H1 (cell line): ENCODE measurements around the gene SOX15. TPM values are rescaled to one million over a fixed set of nuclear protein-coding genes. Genes with fewer than 3 reads are reported as not detected.

ENCODE experiments used
- CTCF ChIA-PET: fragments of 300-600 bp; sonication (Branson Sonifier 250); formaldehyde crosslinking; loops from one replicate; lab custom pipeline; 2021; ENCODE audit not compliant: partially characterized antibody; lab: Charles Lee
- POLR2A ChIA-PET: fragments of 300-600 bp; sonication (Branson Sonifier 250); formaldehyde crosslinking; loops from one replicate; lab custom pipeline; 2021; ENCODE audit warnings: inconsistent platforms; ENCODE audit not compliant: partially characterized antibody; lab: Charles Lee
- DNase-seq, 2 experiments: peaks; one replicate each; pipeline versions ENCODE4 v3.0.0 to v3.0.0-alpha.2; 2010 to 2022; ENCODE audit warnings: low spot score in 2 of 2, low read depth in 1 of 2, mixed read lengths in 1 of 2
- FAIRE-seq: peaks from 2 replicates; lab custom pipeline; 2011; peaks lifted over from hg19 to GRCh38; lab: Jason Lieb, UNC
- H2AFZ ChIP-seq: 2 replicates; pipeline ENCODE4 v1.8.1; 2012; ENCODE audit warnings: low read length, inconsistent platforms
- H2AK5ac ChIP-seq: 2 replicates; pipeline ENCODE4 v1.6.1; 2013; ENCODE audit warnings: low read depth, low read length
- H2BK120ac ChIP-seq: replicated peaks from 2 replicates; pipeline ENCODE3; 2013; ENCODE audit warnings: low read depth, low read length, inconsistent platforms
- H2BK12ac ChIP-seq: 2 replicates; pipeline ENCODE4 v1.6.1; 2013; ENCODE audit warnings: low read depth, low read length
- H2BK15ac ChIP-seq: 2 replicates; pipeline ENCODE4 v1.6.1; 2013; ENCODE audit warnings: low read length
- H2BK20ac ChIP-seq: 2 replicates; pipeline ENCODE4 v1.6.1; 2013; ENCODE audit warnings: low read length
- H2BK5ac ChIP-seq: 2 replicates; pipeline ENCODE4 v1.6.1; 2013; ENCODE audit warnings: low read depth, low read length
- H3K14ac ChIP-seq: 2 replicates; pipeline ENCODE4 v1.6.1; 2013; ENCODE audit warnings: inconsistent platforms; ENCODE audit not compliant: insufficient read length
- H3K18ac ChIP-seq: 2 replicates; pipeline ENCODE4 v1.6.1; 2013; ENCODE audit warnings: low read length; ENCODE audit errors: extremely low read depth
- H3K23ac ChIP-seq: 2 replicates; pipeline ENCODE4 v1.6.1; 2013; ENCODE audit warnings: inconsistent platforms; ENCODE audit not compliant: insufficient read length
- H3K23me2 ChIP-seq: 2 replicates; pipeline ENCODE4 v1.6.1; 2013; ENCODE audit warnings: low read depth, low read length
- H3K27ac ChIP-seq: 2 replicates; pipeline ENCODE4 v1.6.1; 2011; ENCODE audit warnings: low read depth, low read length, inconsistent platforms
- H3K27me3 ChIP-seq, 4 experiments: replicated peaks in 1 of 4; 1 replicate in 1 of 4; 2 replicates in 3 of 4; pipeline versions ENCODE4 v1.6.1 to v1.8.1; 2011 to 2013; ENCODE audit warnings: low read length in 3 of 4, mild to moderate bottlenecking in 3 of 4, inconsistent platforms in 2 of 4, mixed read lengths in 2 of 4, moderate library complexity in 1 of 4; ENCODE audit not compliant: control insufficient read depth in 3 of 4, insufficient read depth in 3 of 4; ENCODE audit errors: extremely low read depth in 1 of 4
- H3K36me3 ChIP-seq, 4 experiments: 2 replicates each; pipeline versions ENCODE4 v1.6.1 to v1.8.1; 2011 to 2013; ENCODE audit warnings: mild to moderate bottlenecking in 4 of 4, low read length in 3 of 4, moderate library complexity in 2 of 4, control low read depth in 1 of 4, inconsistent platforms in 1 of 4; ENCODE audit not compliant: insufficient read depth in 4 of 4, control insufficient read depth in 2 of 4
- H3K4ac ChIP-seq: replicated peaks from 2 replicates; pipeline ENCODE3; 2013; ENCODE audit warnings: low read length, low read depth, mixed read lengths, inconsistent platforms; ENCODE audit not compliant: insufficient read length
- H3K4me1 ChIP-seq, 4 experiments: replicated peaks in 1 of 4; 1 replicate in 1 of 4; 2 replicates in 3 of 4; pipeline versions ENCODE4 v1.6.1 to v1.8.1; 2011 to 2013; ENCODE audit warnings: low read length in 3 of 4, inconsistent platforms in 2 of 4, mixed read lengths in 1 of 4; ENCODE audit not compliant: insufficient read depth in 4 of 4, control insufficient read depth in 3 of 4
- H3K4me2 ChIP-seq, 2 experiments: 2 replicates each; pipeline versions ENCODE4 v1.6.1 to v1.8.1; 2011 to 2013; ENCODE audit warnings: low read depth in 2 of 2, low read length in 2 of 2, control low read depth in 1 of 2, inconsistent platforms in 1 of 2, mild to moderate bottlenecking in 1 of 2; ENCODE audit not compliant: insufficient read depth in 1 of 2
- H3K4me3 ChIP-seq, 4 experiments: fragments of 200-600, 300-600 bp in 1 of 4; sonication (generic), shearing (Covaris generic), sonication (Bioruptor Twin) in 1 of 4; 2 replicates each; pipeline versions ENCODE4 v1.5.1 to v1.8.1; 2011 to 2016; ENCODE audit warnings: low read length in 4 of 4, low read depth in 3 of 4, control low read depth in 2 of 4, inconsistent platforms in 2 of 4, mild to moderate bottlenecking in 2 of 4, mixed read lengths in 1 of 4, moderate library complexity in 1 of 4; ENCODE audit not compliant: insufficient read depth in 2 of 4; ENCODE audit errors: extremely low read depth in 1 of 4
- H3K56ac ChIP-seq: replicated peaks from 2 replicates; pipeline ENCODE3; 2013; ENCODE audit warnings: low read depth, mild to moderate bottlenecking, mixed read lengths, low read length, inconsistent platforms; ENCODE audit not compliant: insufficient read length
- H3K79me1 ChIP-seq: 2 replicates; pipeline ENCODE4 v1.6.1; 2013; ENCODE audit warnings: low read depth, low read length, control low read depth
- H3K79me2 ChIP-seq, 2 experiments: 2 replicates each; pipeline versions ENCODE4 v1.6.1 to v1.8.1; 2012 to 2013; ENCODE audit warnings: low read length in 2 of 2, mild to moderate bottlenecking in 2 of 2, inconsistent platforms in 1 of 2; ENCODE audit not compliant: insufficient read depth in 2 of 2, control insufficient read depth in 1 of 2
- H3K9ac ChIP-seq, 4 experiments: replicated peaks in 1 of 4; 1 replicate in 1 of 4; 2 replicates in 3 of 4; pipeline versions ENCODE4 v1.6.1 to v1.8.1; 2011 to 2013; ENCODE audit warnings: low read depth in 3 of 4, low read length in 3 of 4, control low read depth in 2 of 4, mild to moderate bottlenecking in 2 of 4, moderate library complexity in 2 of 4, inconsistent platforms in 1 of 4; ENCODE audit errors: extremely low read depth in 1 of 4
- H3K9me3 ChIP-seq, 2 experiments: 2 replicates each; pipeline versions ENCODE4 v1.6.1 to v1.8.1; 2012 to 2013; ENCODE audit warnings: mild to moderate bottlenecking in 2 of 2, moderate library complexity in 2 of 2, control low read depth in 1 of 2, inconsistent platforms in 1 of 2, low read depth in 1 of 2, low read length in 1 of 2, mixed read lengths in 1 of 2; ENCODE audit not compliant: insufficient read depth in 2 of 2
- H4K20me1 ChIP-seq, 2 experiments: replicated peaks in 1 of 2; 2 replicates each; pipeline versions ENCODE3 to v1.8.1; 2011 to 2013; ENCODE audit warnings: inconsistent platforms in 2 of 2, low read length in 2 of 2, mild to moderate bottlenecking in 1 of 2; ENCODE audit not compliant: insufficient read depth in 2 of 2, control insufficient read depth in 1 of 2
- H4K5ac ChIP-seq: 2 replicates; pipeline ENCODE4 v1.6.1; 2013; ENCODE audit warnings: low read length, low read depth, mixed read lengths, inconsistent platforms; ENCODE audit not compliant: insufficient read length
- H4K8ac ChIP-seq: 2 replicates; pipeline ENCODE4 v1.8.0; 2013; ENCODE audit warnings: mild to moderate bottlenecking, moderate library complexity, low read length, inconsistent platforms; ENCODE audit not compliant: insufficient read depth; ENCODE audit errors: extremely low read depth
- H4K91ac ChIP-seq: replicated peaks from 2 replicates; pipeline ENCODE3; 2013; ENCODE audit warnings: low read length, mixed read lengths, inconsistent platforms; ENCODE audit not compliant: insufficient read length
- CTCF ChIP-seq, 3 experiments: IDR thresholded peaks; 1 replicate in 2 of 3; 2 replicates in 1 of 3; pipeline versions ENCODE4 v1.5.1 to v1.6.1; 2011; ENCODE audit warnings: low read length in 3 of 3, mild to moderate bottlenecking in 3 of 3, inconsistent platforms in 2 of 3, low read depth in 1 of 3, moderate library complexity in 1 of 3; ENCODE audit not compliant: insufficient read depth in 1 of 3; ENCODE audit errors: control extremely low read depth in 1 of 3
- EGR1 ChIP-seq: IDR thresholded peaks from 2 replicates; pipeline ENCODE4 v1.6.1; 2011; ENCODE audit warnings: low read depth, low read length, borderline replicate concordance
- KDM4A ChIP-seq: IDR thresholded peaks from one replicate; pipeline ENCODE4 v1.7.1; 2012; ENCODE audit warnings: low read depth, mild to moderate bottlenecking, moderate library complexity, low read length, inconsistent platforms; ENCODE audit not compliant: severe bottlenecking
- KDM5A ChIP-seq: fragments of 200-600 bp; IDR thresholded peaks from 2 replicates; pipeline ENCODE4 v1.7.1; 2012; ENCODE audit warnings: mild to moderate bottlenecking, low read length, inconsistent platforms, mixed read lengths
- SP2 ChIP-seq: IDR thresholded peaks from 2 replicates; pipeline ENCODE4 v1.6.1; 2012; ENCODE audit warnings: mild to moderate bottlenecking, low read length, inconsistent platforms
- SP4 ChIP-seq: IDR thresholded peaks from 2 replicates; pipeline ENCODE4 v1.6.1; 2012; ENCODE audit warnings: low read length, inconsistent platforms
- SUZ12 ChIP-seq: fragments of 200-600 bp; sonication (generic); IDR thresholded peaks from 2 replicates; pipeline ENCODE4 v1.6.1; 2012; ENCODE audit warnings: mild to moderate bottlenecking, inconsistent platforms, low read length, moderate library complexity, mixed read lengths
- WGBS, 2 experiments: shearing (Covaris generic) in 1 of 2; methylation state at CpG; one replicate each; pipeline versions ENCODE4 v1.1.6 to v1.1.7; 2013 to 2015; ENCODE audit warnings: low lambda C conversion rate in 2 of 2, mixed read lengths in 2 of 2, inconsistent platforms in 1 of 2, low coverage in 1 of 2, missing lambda C conversion rate in 1 of 2; ENCODE audit not compliant: insufficient replicate concordance in 2 of 2, insufficient coverage in 1 of 2, insufficient read length in 1 of 2; ENCODE audit errors: extremely low coverage in 1 of 2, missing lambda C conversion rate in 1 of 2; 5-methylcytosine and 5-hydroxymethylcytosine counted together
- polyA plus RNA-seq, 7 experiments: library from polyadenylated mRNA; depleted of rRNA in 3 of 7; stranded (reverse) in 5 of 7; unstranded in 2 of 7; fragments of >200 nt in 5 of 7; fragments of 200-250 nt in 2 of 7; gene quantifications; 1 replicate in 5 of 7; 2 replicates in 1 of 7; 4 replicates in 1 of 7; pipeline versions ENCODE4 v1.2.1 to v1.2.3, GENCODE V29; 2011 to 2013; ENCODE audit warnings: missing spikeins in 2 of 7, mixed read lengths in 2 of 7
- total RNA-seq: library from RNA; stranded (reverse); fragmentation: NEBNext Ultra II Directional; extraction: Animal tissue kit (Norgen Biotek cat#: 25700); gene quantifications from 2 replicates; pipeline ENCODE4 v1.2.1, GENCODE V29; 2021

Gene SOX15
- total and polyA plus RNA-seq, 2 of the 8 experiments (the other 6 are each of a cell fraction or from before 2014, with no cell fraction given) = 14.3 to 26.8 TPM

GRCh38 chr17:7544911-7545310 lies 45.0 kb downstream of the SOX15 start:
- no peak overlapping the region for H2BK15ac ChIP-seq
- H4K8ac ChIP-seq = no peak overlapping the region
- H3K4ac ChIP-seq = no peak overlapping the region
- no peak overlapping the region for H3K18ac ChIP-seq
- H2AK5ac ChIP-seq = no peak overlapping the region
- no peak overlapping the region for H2BK5ac ChIP-seq
- DNase-seq (no peak), FAIRE-seq (no peak)
- peaks cover 0 to 5% (median 3%) of the 10 kb centered on the region in 4 experiments; a peak in 4 of 7 replicates for H3K27me3 ChIP-seq
- POLR2A ChIA-PET = interaction anchor here (37.5 kb wide), 1 partner anchor 37 kb away, joined by 1144 read pairs; the partner anchor contains the start of genes CD68, MPDU1 and SOX15
- H4K20me1 ChIP-seq = peaks cover 0 to 5% of the 10 kb centered on the region in 2 experiments
- 71% methylated on average over 6 of the region's 6 CpGs; no CpG with 5 or more reads in 1 of the 2 experiments for WGBS, 2 experiments
- no peak overlapping the region for H4K5ac ChIP-seq
- H4K91ac ChIP-seq = no peak overlapping the region
- no peak for TF ChIP-seq EGR1
- TF ChIP-seq CTCF (IDR thresholded peaks at IDR 0.05; ENCODE audit: control extremely low read depth in 1 of 3, insufficient read depth in 1 of 3, low read depth in 1 of 3, low read length in 3 of 3) = no peak
- no peak for TF ChIP-seq SP2
- TF ChIP-seq KDM5A = no peak
- TF ChIP-seq SP4 = no peak
- no peak for TF ChIP-seq SUZ12
- TF ChIP-seq KDM4A = no peak
- H3K4me3 ChIP-seq = no peak overlapping the region
- H3K14ac ChIP-seq = no peak overlapping the region
- no peak overlapping the region for H3K4me2 ChIP-seq
- H2BK120ac ChIP-seq = no peak overlapping the region
- CTCF ChIA-PET = interaction anchor here (0.9 to 2.2 kb wide), 2 partner anchors 16 to 36 kb away, joined by 3 to 13 read pairs; no protein-coding TSS in a partner anchor
- H3K36me3 ChIP-seq = no peaks in the 10 kb centered on the region
- H2AFZ ChIP-seq = no peak overlapping the region
- no peaks in the 10 kb centered on the region for H3K79me1 ChIP-seq
- no peaks in the 10 kb centered on the region for H3K79me2 ChIP-seq
- no peak overlapping the region for H2BK20ac ChIP-seq
- peaks cover 6% of the 10 kb centered on the region; the same call in 1 of the 2 replicates for H3K23me2 ChIP-seq
- no peak overlapping the region for H3K9ac ChIP-seq
- no peak overlapping the region for H2BK12ac ChIP-seq
- no peak overlapping the region for H3K27ac ChIP-seq
- no peak overlapping the region for H3K56ac ChIP-seq
- H3K9me3 ChIP-seq = no peaks in the 10 kb centered on the region
- peaks cover 0 to 4% (median 3%) of the 10 kb centered on the region in 4 experiments; a peak in 2 of 7 replicates for H3K4me1 ChIP-seq
- no peak overlapping the region for H3K23ac ChIP-seq
